Thymus (tissue), 14 donors: Measurements from ENCODE around the gene MFNG. TPM values are rescaled to one million over a fixed set of nuclear protein-coding genes. Genes with fewer than 3 reads are reported as not detected.
"Not testable (repeated sequence)": the region's sequence is repeated elsewhere in the genome, so short reads cannot be mapped to it uniquely, and the experiment has no call there.

Experiments
- DNase-seq, 9 donors: peaks; one replicate each; pipeline ENCODE4 v3.0.0-alpha.2; 2013; ENCODE audit warnings: low spot score in 9 of 9, low read depth in 6 of 9, missing footprints in 1 of 9
- H3K27ac ChIP-seq, 2 donors: one replicate each; pipeline ENCODE4 v1.5.1; 2013; ENCODE audit warnings: control low read depth in 1 of 2, low read depth in 1 of 2, low read length in 1 of 2, mild to moderate bottlenecking in 1 of 2, moderate library complexity in 1 of 2
- H3K27me3 ChIP-seq, 2 donors: one replicate each; pipeline ENCODE4 v1.5.1; 2013; ENCODE audit warnings: low read length in 1 of 2; ENCODE audit not compliant: control insufficient read depth in 2 of 2, insufficient read depth in 1 of 2
- H3K36me3 ChIP-seq, 2 donors: one replicate each; pipeline ENCODE4 v1.5.1; 2013; ENCODE audit warnings: low read length in 1 of 2, mild to moderate bottlenecking in 1 of 2, moderate library complexity in 1 of 2; ENCODE audit not compliant: control insufficient read depth in 2 of 2, insufficient read depth in 2 of 2
- H3K4me1 ChIP-seq, 2 donors: one replicate each; pipeline ENCODE4 v1.5.1; 2013; ENCODE audit warnings: low read length in 2 of 2; ENCODE audit not compliant: control insufficient read depth in 2 of 2, insufficient read depth in 2 of 2
- H3K4me3 ChIP-seq, 2 donors: one replicate each; pipeline ENCODE4 v1.5.1; 2013; ENCODE audit warnings: low read length in 2 of 2, control low read depth in 1 of 2, mild to moderate bottlenecking in 1 of 2
- H3K9me3 ChIP-seq, 2 donors: one replicate each; pipeline ENCODE4 v1.5.1; 2013; ENCODE audit warnings: low read length in 1 of 2, mild to moderate bottlenecking in 1 of 2; ENCODE audit not compliant: control insufficient read depth in 2 of 2, insufficient read depth in 1 of 2
- WGBS: extraction: QIAGEN DNeasy Blood & Tissue Kit; methylation state at CpG from one replicate; pipeline ENCODE4 v1.1.7; 2013; 5-methylcytosine and 5-hydroxymethylcytosine counted together
- long read RNA-seq, 10 donors: transcript quantifications; one replicate each; lab custom pipeline, GENCODE V29; 2026
- polyA plus RNA-seq: library from polyadenylated mRNA; stranded (reverse); fragments of 200-250 nt; gene quantifications from one replicate; pipeline ENCODE4 v1.2.3, GENCODE V29; 2013
- total RNA-seq: library from RNA; stranded (reverse); fragments of 120-200 nt; gene quantifications from one replicate; pipeline ENCODE4 v1.2.4, GENCODE V29; 2013
- donor health status: healthy.

Gene MFNG
- total RNA-seq (56.4 TPM), polyA plus RNA-seq (27.7 TPM)
- long read RNA-seq, donor 1, transcript MFNG-201 (8 exons, 2,088 nt): major isoform, 5 of 5 reads
- long read RNA-seq, donor 1, partial matches to known transcripts: 0 of 5 reads
- long read RNA-seq, donor 1, other reads (novel, unspliced or antisense): 0 of 5 reads
- long read RNA-seq, donor 2, transcript MFNG-201 (8 exons, 2,088 nt): major isoform, 51 of 61 reads
- long read RNA-seq, donor 2, partial matches to known transcripts: 9 of 61 reads
- long read RNA-seq, donor 2, other reads (novel, unspliced or antisense): 0 of 61 reads
- long read RNA-seq, donor 3, transcript MFNG-201 (8 exons, 2,088 nt): major isoform, 22 of 31 reads
- long read RNA-seq, donor 3, partial matches to known transcripts: 6 of 31 reads
- long read RNA-seq, donor 3, other reads (novel, unspliced or antisense): 0 of 31 reads
- long read RNA-seq, donor 4, transcript MFNG-201 (8 exons, 2,088 nt): major isoform, 14 of 14 reads
- long read RNA-seq, donor 4, partial matches to known transcripts: 0 of 14 reads
- long read RNA-seq, donor 4, other reads (novel, unspliced or antisense): 0 of 14 reads
- long read RNA-seq, donor 5, transcript MFNG-201 (8 exons, 2,088 nt): major isoform, 25 of 37 reads
- long read RNA-seq, donor 5, partial matches to known transcripts: 6 of 37 reads
- long read RNA-seq, donor 5, other reads (novel, unspliced or antisense): 5 of 37 reads
- long read RNA-seq, donor 6, transcript MFNG-201 (8 exons, 2,088 nt): major isoform, 13 of 14 reads
- long read RNA-seq, donor 6, partial matches to known transcripts: 0 of 14 reads
- long read RNA-seq, donor 6, other reads (novel, unspliced or antisense): 0 of 14 reads
- long read RNA-seq, donor 7, transcript MFNG-201 (8 exons, 2,088 nt): major isoform, 22 of 22 reads
- long read RNA-seq, donor 7, partial matches to known transcripts: 0 of 22 reads
- long read RNA-seq, donor 7, other reads (novel, unspliced or antisense): 0 of 22 reads
- long read RNA-seq, donor 8, transcript MFNG-201 (8 exons, 2,088 nt): major isoform, 13 of 13 reads
- long read RNA-seq, donor 8, partial matches to known transcripts: 0 of 13 reads
- long read RNA-seq, donor 8, other reads (novel, unspliced or antisense): 0 of 13 reads
- long read RNA-seq, donor 9, transcript MFNG-201 (8 exons, 2,088 nt): major isoform, 11 of 12 reads
- long read RNA-seq, donor 9, partial matches to known transcripts: 0 of 12 reads
- long read RNA-seq, donor 9, other reads (novel, unspliced or antisense): 0 of 12 reads
- long read RNA-seq, donor 10, transcript MFNG-201 (8 exons, 2,088 nt): major isoform, 19 of 27 reads
- long read RNA-seq, donor 10, partial matches to known transcripts: 6 of 27 reads
- long read RNA-seq, donor 10, other reads (novel, unspliced or antisense): 0 of 27 reads

- Histone ChIP-seq H3K27me3 (peaks cover 0 to 2% of the 10 kb centered on the region in 2 donors), H3K9me3 (peaks cover 0 to 4% of the 10 kb centered on the region in 2 donors), H3K36me3 (peaks cover 0 to 8% of the 10 kb centered on the region in 2 donors), H3K4me1 (peaks cover 21 to 74% of the 10 kb centered on the region in 2 donors), H3K4me3 (peak within 1 kb of the TSS; percentile 70 to 86), H3K27ac (peak within 1 kb of the TSS; percentile 88 to 99)
- 4% methylated on average over 24 of the region's 24 CpGs for WGBS
- peak in 8 of 9 donors; percentile 49 to 87 (median 69) for DNase-seq
Observed at GRCh38 chr22:37486224-37486845, at the start of gene MFNG. MFNG (minus strand) TSS chr22:37486384; CDS start chr22:37486177, 207 bp downstream.

GRCh38 chr22:37535159-37535558 is 49.0 kb upstream of the MFNG start:
- peaks cover 0 to 10% of the 10 kb centered on the region in 2 donors for H3K4me1 ChIP-seq
- no peaks in the 10 kb centered on the region for H3K9me3 ChIP-seq
- no peaks in the 10 kb centered on the region for H3K36me3 ChIP-seq
- peaks cover 0 to 11% of the 10 kb centered on the region in 2 donors for H3K27me3 ChIP-seq
- DNase-seq: no peak
- H3K4me3 ChIP-seq: no peak overlapping the region
- WGBS: 95% methylated on average over 6 of the region's 6 CpGs
- H3K27ac ChIP-seq: no peak overlapping the region

- Histone ChIP-seq H3K36me3 (no peaks in the 10 kb centered on the region), H3K4me3 (no peak overlapping the region), H3K27me3 (peaks cover 0 to 5% of the 10 kb centered on the region in 2 donors), H3K9me3 (peaks cover 0 to 3% of the 10 kb centered on the region in 2 donors), H3K4me1 (peaks cover 0 to 10% of the 10 kb centered on the region in 2 donors), H3K27ac (no peak overlapping the region)
- no peak for DNase-seq
- 87% methylated on average over 3 of the region's 3 CpGs for WGBS
Observed at GRCh38 chr22:37534445-37534844, 48.3 kb upstream of the MFNG start.

- peak in 1 of 9 donors; percentile 22 for DNase-seq
- peaks cover 0 to under 1% of the 10 kb centered on the region in 2 donors for H3K27me3 ChIP-seq
- peaks cover 0 to 10% of the 10 kb centered on the region in 2 donors for H3K4me1 ChIP-seq
- H3K9me3 ChIP-seq: peaks cover 0 to 3% of the 10 kb centered on the region in 2 donors
- no peaks in the 10 kb centered on the region for H3K36me3 ChIP-seq
- WGBS: 6% methylated on average over 9 of the region's 9 CpGs
- H3K27ac ChIP-seq: no peak overlapping the region
- H3K4me3 ChIP-seq: no peak overlapping the region
Observed at GRCh38 chr22:37533995-37534394, 47.8 kb upstream of the MFNG start.

GRCh38 chr22:37529652-37530345 is 43.6 kb upstream of the MFNG start:
- DNase-seq: peak in 1 of 9 donors; percentile 16
- 63% methylated on average over 2 of the region's 2 CpGs for WGBS
- no peaks in the 10 kb centered on the region for H3K36me3 ChIP-seq
- H3K27me3 ChIP-seq: peaks cover 0 to 14% of the 10 kb centered on the region in 2 donors
- no peak overlapping the region for H3K27ac ChIP-seq
- H3K4me3 ChIP-seq: no peak overlapping the region
- no peaks in the 10 kb centered on the region for H3K4me1 ChIP-seq
- H3K9me3 ChIP-seq: peaks cover 0 to 3% of the 10 kb centered on the region in 2 donors

- H3K9me3 ChIP-seq: not testable (repeated sequence)
- WGBS: 93% methylated on average over 9 of the region's 9 CpGs
Observed at GRCh38 chr22:37527952-37528351, 41.8 kb upstream of the MFNG start.

GRCh38 chr22:37527081-37527752 is 41.0 kb upstream of the MFNG start:
- not testable (repeated sequence) for H3K27ac ChIP-seq, H3K9me3 ChIP-seq
- 97% methylated on average over 9 of the region's 9 CpGs for WGBS

More at GRCh38 chr22:37527952-37528351, 41.8 kb upstream of the MFNG start:
- DNase-seq, H3K4me3 ChIP-seq, H3K36me3 ChIP-seq, H3K27ac ChIP-seq, H3K4me1 ChIP-seq: not testable (repeated sequence)
- H3K27me3 ChIP-seq: peaks cover 3 to 22% of the 10 kb centered on the region in 2 donors

More at GRCh38 chr22:37527081-37527752, 41.0 kb upstream of the MFNG start:
- DNase-seq, H3K4me1 ChIP-seq, H3K36me3 ChIP-seq, H3K4me3 ChIP-seq: not testable (repeated sequence)
- H3K27me3 ChIP-seq: peaks cover 3 to 30% of the 10 kb centered on the region in 2 donors
